GM12873 (cell line): ENCODE measurements around the gene NAV2.

Experiments used
- TF ChIP-seq, protein P1 (sequence below): IDR thresholded peaks from 2 replicates; pipeline ENCODE4 v1.5.1; 2012; ENCODE audit warnings: low read depth, mild to moderate bottlenecking, moderate library complexity, low read length, control low read depth; ENCODE audit not compliant: insufficient read depth; ENCODE audit errors: missing control alignments

NAV2 gene

DNA sequence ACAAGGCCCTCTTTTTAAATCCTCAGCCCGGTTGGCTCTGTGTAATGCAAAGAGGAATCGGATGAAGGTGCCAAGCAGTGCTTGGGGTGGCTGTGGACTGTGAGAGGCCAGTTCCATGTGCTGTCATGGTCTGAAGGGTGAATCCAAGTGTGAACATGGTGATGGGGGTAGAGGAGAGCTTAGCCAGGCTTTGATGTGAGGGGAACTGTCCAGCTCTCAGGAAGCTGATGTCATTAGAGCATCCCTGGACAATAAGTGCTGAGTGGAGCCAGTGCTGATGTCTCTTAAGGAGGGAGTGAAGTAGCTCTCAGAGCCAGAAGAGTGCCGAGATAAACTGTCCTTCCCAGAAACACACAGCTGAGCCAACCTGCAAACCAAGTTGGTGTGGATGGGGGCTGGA lies 53.6 kb downstream of the NAV2 start:
- TF ChIP-seq, protein P1, sequence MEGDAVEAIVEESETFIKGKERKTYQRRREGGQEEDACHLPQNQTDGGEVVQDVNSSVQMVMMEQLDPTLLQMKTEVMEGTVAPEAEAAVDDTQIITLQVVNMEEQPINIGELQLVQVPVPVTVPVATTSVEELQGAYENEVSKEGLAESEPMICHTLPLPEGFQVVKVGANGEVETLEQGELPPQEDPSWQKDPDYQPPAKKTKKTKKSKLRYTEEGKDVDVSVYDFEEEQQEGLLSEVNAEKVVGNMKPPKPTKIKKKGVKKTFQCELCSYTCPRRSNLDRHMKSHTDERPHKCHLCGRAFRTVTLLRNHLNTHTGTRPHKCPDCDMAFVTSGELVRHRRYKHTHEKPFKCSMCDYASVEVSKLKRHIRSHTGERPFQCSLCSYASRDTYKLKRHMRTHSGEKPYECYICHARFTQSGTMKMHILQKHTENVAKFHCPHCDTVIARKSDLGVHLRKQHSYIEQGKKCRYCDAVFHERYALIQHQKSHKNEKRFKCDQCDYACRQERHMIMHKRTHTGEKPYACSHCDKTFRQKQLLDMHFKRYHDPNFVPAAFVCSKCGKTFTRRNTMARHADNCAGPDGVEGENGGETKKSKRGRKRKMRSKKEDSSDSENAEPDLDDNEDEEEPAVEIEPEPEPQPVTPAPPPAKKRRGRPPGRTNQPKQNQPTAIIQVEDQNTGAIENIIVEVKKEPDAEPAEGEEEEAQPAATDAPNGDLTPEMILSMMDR: no peak

GRCh38 chr11:19766810-19767209 lies 54.2 kb downstream of the NAV2 start:
- TF ChIP-seq, protein P1: no peak

DNA sequence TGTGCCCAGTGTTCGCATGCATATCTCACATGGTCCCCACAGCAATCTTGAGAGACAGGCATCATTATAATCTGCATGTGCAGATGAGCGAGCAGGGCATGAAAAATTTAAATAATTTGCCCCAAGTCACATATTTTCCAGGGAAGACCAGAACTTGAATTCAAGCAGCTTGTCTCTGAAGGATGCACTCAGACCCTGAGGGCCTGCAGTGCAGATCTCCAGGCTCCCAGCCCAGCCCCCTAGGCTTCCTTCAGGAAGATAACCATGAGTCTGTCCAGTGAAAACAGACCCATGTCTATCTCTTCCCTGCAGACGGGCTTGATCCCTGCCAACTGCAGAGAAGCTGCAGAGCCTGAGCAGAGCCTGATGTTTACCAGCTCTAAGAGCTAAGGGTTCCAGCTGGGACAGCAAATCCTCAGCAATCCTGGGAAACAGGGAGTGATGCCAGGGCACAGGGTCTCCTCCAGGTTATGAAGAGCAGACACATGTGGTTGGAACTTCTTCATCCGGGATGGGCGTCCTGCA lies 55.1 kb downstream of the NAV2 start:
- TF ChIP-seq, protein P1: no peak

- TF ChIP-seq, protein P1: no peak
Measured at GRCh38 chr11:19768197-19768596, 55.6 kb downstream of the NAV2 start.

DNA sequence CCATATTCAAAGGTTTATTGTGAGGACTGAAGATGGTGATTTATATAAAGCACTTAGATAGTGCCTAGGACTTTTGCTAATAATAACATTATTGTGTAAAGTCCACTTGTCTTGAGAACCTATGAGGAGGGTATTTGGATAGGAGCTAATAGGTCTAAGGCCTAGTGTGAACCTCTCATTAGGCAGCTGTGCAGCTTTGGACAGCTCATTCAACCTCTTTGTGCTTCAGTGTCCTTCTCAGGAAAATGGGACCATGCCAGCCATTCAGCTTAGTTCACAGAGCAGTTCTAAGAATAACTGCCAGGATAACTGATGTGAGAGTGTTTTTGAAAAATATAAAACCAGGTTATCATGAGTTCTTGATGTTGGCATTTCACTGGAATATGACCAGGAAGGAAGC lies 56.2 kb downstream of the NAV2 start:
- TF ChIP-seq, protein P1: no peak

- TF ChIP-seq, protein P1: no peak
Measured at GRCh38 chr11:19769820-19770219, 57.2 kb downstream of the NAV2 start.

DNA sequence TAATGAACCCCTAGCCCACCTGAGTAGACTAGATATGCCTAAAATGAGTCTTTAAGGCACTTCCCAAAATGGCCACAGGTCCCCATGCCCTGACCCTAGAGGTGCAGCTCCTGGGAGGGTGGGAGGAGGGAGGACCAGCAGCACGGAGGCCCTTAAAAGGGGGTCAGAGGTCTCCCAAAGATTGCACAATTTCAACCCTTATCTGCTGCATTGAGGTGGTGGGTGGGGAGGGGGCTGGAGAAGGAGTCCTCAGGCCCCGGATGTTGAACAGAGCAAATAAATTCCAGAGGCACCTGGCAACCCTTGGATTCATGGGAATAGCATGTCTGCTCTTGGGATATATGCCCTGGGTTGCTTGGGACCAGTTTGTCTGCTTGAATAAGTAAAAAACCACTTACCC lies 57.6 kb downstream of the NAV2 start:
- TF ChIP-seq, protein P1: no peak
